Superior temporal gyrus (tissue), 1 donor: ENCODE results near the gene NCAPD2.
"Not testable (repeated sequence)": the region's sequence is repeated elsewhere in the genome, so short reads cannot be mapped to it uniquely, and the experiment has no call there.

Experiments used
- DNase-seq: peaks from one replicate; pipeline ENCODE4 v3.0.0-alpha.2; 2016; ENCODE audit errors: extremely low spot score

The NCAPD2 gene

DNA sequence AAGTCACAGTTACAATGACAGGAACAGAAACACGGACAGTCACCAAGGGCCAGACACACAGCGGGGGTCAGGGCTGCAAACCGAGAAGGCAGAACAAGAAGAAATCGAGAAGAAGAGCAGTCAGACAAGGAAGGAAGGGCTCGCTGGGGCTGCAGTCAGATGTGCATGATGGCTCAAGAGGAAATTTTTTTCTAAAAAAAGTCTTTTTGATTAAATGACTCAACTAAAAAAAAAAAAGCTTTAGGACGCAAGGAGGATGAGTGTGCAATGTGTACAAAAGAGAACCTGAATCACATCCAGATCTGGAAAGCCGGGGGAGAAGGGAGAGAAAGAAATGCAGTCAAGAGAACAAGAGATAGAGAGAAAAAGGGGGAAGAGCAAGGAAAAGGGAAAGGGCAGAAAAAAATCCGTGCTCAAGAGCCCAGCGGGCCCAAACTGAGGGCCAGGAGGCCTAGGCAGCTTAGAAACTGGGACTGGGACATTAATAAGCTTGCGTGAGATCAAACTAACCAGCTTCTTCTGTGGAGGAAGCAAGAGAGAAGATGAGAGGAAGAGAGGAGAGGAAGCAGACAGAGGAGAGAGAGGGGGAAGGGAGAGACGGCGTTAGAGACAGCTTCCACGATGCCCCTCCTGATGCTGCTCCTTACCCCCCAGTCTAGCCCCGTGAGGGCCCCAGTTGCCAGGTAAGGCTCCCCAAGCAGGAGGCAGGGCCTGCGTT lies 55.2 kb downstream of the NCAPD2 start:
- peak; percentile 64 for DNase-seq

DNA sequence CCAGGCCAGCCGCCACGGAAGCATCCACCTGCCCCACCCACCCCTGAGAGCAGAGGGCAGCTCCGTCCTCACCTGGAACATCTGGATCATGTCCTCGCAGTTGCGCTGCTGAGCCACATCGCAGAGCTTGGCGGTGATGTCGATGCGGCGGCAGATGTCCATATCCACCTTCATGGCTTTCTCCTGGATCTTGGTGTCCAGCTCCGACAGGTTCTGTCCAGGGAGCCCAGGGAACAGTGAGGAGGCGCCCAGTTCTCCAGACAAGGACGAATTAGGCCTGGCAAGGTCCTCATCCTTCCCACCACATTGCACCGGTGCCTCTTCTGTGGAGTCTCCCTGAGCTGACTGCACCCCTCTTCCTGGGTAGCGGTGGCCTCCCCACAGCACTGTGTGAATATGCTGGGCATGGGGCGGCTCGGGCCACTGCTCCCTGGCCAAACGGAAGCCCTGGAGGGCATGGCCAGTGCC lies 55.8 kb downstream of the NCAPD2 start:
- DNase-seq, result no peak

DNA sequence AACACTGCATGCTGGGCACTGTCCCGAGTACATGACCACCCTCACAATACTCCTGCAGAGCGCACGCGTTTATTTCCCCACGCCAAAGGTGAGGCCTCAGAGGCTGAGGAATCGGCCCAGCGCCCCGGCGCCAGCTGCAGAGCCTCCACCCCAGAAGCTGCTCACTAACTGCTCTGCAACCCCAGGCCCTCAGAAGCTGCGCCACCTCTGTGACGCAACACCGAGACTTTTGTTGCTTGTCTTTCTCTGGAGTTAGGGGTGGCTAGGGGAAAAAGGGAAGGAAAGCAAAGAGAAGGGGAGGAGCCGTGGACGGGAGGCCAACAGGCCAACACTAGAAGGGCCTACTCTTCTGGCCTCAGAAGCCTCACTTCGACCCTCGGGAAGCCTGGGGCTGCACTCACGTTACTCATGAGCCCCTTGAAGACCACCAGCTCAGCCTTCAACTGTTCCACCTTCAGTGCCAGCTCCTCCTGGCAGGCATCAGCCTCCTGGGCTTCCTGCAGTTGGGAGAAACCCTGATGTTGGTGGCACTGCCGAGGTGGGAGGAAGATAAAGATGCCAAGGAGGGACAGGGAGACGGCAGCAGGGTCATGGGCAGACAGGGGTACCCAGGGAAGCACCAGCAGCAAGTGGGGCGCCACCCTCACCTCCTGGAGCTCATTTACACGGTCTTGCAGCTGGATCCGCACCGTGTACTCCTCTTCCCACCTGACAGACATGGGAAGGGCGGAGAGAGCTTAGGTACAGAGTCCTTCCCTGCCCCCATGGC lies 56.6 kb downstream of the NCAPD2 start:
- DNase-seq, result no peak

DNA sequence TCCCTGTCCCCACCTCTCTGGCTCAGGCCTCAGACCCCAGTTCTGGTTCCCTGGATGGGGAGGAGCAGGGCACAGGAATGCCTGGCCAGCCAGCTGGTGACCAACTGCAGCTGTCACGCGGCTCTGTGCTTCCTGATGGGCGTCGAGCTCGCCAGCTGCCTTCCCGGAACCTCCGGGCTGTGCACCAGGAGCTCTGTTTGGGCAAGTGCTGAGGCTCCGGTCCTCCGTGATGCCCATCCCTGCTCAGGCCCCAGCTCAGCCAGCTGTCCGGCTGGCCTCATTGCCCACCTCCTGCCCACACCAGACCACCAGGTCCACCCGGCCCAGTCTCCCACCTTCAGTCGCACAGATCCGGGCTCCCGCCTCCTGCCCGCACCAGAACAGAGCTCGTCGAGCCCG lies 57.2 kb downstream of the NCAPD2 start:
- DNase-seq, result peak; percentile 59

DNA sequence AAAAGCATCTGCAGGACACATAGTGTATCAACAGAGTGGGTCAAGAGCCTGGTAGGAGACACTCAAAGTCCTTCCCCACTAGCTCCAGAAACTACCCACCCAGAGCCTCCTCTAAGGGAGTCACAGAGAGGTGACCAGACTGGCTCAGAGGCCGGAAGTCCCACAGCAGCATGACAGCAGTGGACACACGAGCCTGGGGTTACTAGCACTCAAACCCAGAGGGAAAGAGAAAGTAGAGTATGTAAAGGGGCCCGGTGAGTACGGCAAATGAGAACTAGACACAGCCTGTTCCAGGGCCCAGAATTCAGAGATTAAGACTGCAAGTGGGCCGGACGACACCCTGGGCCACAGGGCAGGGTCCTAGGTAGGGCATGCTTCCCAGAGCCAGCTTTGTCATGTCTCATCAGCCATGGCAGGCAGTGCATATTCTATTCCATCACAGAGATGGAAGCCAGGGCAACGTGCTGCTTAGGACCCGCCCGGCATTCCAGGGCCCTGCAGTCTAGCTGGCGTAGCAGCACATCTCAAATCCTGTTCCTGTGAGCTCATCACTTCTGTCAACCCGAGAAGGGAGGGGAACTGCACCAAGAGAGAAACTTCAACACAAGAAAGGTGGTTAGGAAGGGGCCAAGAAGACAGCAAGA lies 57.7 kb downstream of the NCAPD2 start:
- DNase-seq, result peak; percentile 50

DNA sequence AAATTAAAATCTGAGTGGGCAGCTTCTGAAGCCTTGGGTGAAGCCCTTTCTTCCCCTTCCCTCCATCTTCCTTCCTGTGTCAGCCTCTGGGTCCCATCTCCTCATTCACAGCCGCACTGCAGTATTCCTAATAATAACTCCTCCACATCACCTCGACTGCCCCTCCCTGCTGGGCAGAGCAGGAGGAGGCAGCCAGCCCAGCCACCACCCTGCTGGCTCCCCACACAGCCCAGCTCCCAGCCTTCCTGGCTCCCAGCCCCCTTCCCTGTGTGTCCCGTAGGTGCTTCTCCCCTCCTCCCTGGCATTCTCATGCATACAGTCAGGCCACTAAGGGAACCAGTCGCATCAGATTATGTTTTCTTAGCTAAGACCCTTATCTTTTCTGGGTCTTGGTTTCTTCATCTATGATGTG lies 58.2 kb downstream of the NCAPD2 start:
- no peak for DNase-seq

DNA sequence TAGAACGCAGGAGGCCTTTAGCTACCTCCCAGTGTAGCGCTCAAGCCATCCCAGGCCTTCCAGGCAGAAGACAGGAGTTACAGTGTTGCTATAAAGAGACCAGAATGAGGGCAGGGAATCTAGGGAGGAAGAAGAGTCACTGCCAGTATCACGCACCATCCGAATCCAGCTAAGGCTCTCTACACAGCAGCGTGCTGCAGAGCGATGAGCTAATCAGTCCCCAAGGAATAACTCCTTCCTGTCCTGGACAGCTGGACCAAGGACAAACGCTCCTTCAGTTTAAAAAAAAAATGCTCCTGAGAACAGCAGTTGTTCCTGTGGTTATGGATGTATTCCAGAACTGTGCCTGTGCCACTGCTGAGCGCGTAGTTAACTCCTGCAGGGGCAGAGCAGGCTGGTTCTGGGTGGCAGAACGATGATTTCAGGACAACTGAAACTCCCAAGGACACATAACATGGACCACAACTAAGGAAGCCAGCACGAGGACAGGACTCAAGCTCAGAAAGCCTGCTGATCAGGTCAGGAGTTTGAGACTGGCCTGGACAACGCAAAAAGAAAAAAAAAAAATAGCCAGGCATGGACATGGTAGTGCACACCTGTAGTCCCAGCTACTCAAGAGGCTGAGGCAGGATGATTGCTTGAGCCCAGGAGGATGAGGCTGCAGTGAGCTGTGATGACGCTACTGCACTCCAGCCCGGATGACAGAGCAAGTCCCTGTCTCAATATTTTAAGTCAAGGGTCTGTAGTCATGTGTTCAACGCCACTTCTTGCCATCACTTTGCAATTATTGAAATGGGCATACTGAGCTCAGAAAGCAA lies 59.4 kb downstream of the NCAPD2 start:
- DNase-seq, result peak; percentile 73

DNA sequence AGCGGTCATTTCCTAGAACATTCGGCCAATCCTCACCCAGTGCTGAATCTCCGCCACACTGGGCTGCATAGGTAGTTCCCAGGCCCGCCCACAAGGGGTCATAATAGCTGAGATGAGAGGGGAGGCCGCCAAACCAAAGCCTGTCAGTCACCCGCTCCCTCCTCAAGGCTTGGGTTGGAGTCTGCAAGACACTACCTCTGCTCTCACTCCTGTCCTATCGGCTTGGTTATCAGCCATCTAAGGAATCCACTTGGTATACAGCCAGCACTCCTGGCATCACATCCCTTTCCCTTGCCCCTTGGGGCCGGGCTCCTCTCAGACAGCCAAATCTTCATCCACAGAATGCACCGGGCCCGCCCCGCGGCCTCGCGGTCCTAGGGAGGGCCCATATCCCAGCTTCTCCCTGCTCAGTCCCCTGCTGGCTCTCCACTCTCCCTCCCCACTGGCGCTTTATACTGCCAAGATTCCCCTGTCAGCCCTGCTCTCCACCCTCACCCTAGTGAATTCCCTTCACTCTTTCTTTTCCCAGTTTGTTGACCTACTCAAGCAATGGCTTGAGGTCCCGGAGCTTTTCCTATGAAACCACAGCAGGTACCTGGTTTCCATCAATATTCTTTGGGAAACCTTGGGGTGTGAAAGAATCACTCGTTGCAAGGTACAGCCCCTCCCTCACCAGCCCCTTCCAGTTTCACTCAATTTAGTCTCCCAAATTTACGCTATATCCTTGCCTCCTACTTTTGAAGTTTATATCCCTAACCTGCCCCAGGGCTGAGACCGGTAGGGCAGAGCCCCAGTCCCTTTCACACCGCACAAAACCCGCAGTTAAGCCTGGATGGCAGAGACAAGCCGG lies 60.5 kb downstream of the NCAPD2 start:
- DNase-seq, result peak; percentile 74

DNA sequence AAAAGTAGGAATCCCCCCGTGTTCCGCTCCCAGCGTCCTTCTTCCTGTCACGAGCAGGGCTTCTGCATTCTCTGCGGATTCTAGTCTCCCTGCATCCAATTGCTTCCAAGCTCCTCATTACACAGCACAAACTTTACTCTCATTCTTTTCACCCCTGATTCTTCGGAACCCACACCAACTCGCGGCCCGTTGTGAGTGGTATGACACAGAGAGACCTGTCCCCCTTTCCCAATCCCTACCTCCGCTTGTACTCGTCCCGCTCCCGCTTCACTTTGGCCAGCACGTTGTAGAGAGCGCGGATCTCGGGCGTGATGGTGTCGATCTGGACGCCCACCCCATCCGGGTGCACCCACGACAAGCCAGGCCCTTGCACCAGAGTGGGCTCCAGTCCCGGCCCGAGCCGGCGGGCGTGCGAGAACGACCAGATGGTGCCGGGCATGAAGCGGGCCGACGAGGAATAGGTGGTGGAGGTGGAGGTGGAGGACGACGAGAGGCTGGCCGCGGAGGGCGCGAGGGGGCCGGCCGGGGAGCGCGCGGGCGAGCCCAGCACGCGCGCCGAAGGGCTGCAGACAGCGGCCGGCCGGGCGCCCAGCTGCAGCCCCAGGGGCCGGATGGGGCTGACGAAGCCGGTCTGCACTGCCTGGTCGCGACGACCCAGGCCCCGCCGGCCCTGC lies 61.3 kb downstream of the NCAPD2 start:
- no peak for DNase-seq

DNA sequence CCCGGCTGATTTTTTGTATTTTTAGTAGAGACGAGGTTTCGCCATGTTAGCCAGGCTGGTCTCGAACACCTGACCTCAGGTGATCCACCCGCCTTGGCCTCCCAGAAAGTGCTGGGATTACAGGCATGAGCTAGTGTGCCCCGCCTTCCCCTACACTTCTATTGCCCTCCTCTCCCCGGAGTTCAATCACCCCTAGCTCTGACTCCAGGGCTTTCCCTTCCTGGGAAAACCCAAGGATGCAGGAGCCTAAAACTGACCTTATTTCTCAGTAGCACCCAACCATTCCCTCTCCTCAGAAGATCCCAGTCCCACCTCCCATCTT lies 62.6 kb downstream of the NCAPD2 start:
- not testable (repeated sequence) for DNase-seq

DNA sequence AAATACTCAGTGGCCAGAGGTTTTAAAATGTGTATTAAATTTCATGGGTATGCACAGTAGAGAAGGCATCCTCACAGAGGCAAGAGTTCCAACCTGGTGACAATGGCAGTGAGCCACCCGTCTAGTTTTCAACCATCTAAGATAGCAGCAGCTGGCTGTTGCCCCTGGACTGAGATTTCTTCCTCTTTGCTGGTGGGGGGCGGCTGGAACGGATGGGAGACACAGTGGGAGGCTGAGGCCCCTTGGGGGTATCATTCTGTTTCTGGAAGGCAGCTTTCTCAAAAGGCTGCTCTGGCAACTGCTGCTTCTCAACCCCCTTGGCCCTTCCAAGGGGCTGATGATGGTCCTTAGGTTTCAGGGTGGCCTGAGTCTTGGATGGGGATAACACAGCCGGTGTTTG lies 63.0 kb downstream of the NCAPD2 start:
- no peak for DNase-seq

DNA sequence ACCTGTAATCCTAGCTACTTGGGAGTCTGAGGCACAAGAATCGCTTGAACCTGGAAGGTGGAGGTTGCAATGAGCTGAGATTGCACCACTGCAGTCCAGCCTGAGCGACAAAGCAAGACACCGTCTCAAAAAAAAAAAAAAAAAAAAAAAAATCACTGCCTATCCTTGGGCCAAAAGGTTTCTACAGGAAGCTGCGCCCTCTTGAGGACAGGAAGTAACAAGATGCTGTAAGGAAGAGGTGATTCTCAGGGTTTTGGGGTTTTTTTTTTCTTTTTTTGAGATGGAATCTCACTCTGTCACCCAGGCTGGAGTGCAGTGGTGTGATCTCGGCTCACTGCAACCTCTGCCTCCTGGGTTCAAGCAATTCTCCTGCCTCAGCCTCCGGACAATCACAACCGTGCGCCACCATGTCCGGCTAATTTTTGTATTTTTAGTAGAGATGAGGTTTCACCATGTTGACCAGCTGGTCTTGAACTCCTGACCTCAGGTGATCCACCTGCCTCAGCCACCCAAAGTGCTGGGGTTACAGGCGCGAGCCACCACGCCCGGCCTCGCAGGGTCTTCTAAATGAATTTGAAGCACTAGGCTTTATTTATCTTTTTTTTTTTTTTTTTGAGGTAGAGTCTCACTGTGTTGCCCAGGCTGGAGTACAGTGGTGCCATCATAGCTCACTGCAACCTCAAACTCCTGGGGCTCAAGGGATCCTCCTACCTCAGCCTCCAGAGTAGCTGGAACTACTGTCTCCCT lies 64.3 kb downstream of the NCAPD2 start:
- peak; percentile 51 for DNase-seq

DNA sequence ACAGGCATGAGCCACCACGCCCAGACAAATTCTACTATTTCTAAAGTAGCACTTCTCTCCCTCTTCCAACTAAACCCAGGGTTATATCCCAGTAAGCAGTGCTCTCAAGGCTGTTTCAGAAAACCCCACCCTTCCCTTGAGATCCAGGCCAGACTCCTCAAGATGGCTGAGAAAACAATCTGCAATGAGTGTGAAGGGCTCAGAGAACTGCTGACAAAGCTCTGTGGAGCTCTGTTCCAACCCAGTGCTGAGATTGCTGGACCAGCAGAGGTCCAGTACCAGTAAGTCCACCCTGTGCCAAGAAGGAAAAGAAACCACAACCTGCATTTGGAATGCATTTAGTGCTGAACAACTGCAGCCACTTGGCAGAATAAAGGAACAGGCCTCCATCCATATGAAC lies 65.6 kb downstream of the NCAPD2 start:
- DNase-seq, result no peak

DNA sequence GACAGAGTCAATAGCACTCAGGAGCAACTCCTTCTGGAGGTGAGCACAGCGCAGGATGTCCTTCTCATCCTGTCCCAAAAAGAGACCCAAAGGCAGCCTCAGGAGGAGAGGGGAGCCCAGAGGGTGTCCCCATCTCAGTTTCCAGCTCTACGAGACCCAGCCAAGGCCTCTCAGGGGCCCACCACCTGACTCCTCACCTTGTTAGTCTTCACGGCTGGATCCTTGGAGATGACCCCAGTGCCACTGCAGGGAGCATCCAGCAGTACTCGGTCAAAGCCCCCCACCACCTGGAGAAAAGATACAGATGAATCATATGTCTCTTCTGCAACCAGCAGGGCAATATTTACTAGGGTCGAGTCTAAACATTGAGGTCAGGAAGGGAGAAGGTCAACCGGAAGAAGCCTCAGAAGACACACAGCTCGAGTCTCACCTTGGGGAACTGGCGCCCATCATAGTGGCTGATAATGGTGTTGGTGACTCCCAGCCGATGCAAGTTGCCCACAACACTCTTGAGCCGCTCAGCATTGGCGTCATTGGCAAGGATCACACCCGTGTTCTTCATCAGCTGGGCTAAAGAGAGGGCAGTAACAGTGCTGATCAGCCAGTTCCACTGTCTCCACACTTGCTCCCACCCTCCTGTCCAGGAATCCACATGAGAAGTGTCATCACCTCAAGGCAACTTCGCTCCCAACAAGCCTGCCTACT lies 66.8 kb downstream of the NCAPD2 start:
- no peak for DNase-seq

DNA sequence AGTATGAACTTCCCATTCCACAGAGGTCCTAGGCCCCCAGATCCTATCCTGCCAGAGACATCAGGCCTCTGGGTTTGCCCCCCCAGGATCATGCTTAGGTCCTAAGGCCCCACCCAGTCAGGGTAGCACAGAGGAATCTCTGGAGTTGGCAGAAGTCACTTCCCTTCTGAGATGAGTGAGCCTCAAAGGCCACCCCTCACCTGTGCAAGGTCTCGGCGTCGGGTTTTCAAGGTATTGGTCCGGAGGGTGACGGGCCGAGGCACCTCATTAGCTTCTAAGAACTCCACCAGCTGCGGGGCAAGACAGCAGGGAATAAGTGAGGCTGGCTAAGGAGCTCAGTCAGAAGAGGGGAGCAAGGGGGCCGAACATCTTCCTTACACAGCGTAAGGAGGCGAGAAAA lies 69.0 kb downstream of the NCAPD2 start:
- no peak for DNase-seq

DNA sequence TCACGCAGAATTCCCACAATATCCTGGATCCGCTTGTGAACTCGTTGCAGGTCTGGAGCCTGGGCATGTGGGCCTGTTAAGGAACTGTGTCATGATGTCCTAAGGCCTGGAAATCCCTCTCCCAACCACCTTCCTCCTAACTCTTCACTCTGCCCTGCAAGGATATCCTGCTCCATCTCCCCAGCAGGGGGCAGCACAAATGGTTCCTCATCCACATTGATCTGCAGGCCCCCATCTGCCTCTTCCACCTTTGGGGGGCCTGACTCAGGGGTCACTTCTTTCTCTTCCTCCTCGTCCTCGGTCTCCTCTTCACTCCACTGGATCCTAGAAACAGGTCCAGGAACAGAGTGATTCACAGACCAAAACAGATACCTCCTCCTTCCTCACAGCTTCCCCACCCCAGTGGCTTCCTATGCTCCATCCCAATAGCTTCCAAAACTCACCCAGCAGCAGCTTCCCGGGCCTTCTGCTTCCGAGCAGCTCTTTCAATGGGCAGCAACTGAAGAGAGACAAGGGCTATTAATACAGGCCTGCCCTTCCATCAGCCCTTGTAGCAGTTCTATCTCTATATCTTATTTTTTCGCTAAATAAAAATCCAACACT lies 69.6 kb downstream of the NCAPD2 start:
- DNase-seq, result peak; percentile 68

DNA sequence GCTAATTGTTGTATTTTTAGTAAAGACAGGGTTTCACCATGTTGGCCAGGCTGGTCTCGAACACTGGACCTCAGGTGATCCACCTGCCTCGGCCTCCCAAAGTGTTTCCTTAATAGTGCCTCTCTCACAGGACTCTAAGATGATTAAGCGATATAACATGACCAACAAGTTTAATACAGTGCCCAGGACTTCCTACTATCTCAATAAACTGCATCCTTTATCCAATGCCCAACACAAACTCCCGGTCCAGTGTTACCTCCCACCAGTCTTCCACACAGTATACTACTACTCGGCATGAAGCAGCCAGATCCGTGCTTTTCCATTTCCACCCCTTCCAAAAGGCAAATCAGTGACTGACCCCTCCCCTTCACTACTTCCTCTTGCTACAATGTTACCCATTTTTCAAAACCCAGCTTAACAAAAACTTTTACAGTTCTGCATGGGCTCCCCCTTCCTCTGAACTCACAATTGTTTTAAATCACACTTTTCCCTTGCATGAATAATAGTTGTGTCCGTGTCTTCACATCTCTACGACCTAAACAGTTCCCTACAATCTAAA lies 73.3 kb downstream of the NCAPD2 start:
- no peak for DNase-seq

DNA sequence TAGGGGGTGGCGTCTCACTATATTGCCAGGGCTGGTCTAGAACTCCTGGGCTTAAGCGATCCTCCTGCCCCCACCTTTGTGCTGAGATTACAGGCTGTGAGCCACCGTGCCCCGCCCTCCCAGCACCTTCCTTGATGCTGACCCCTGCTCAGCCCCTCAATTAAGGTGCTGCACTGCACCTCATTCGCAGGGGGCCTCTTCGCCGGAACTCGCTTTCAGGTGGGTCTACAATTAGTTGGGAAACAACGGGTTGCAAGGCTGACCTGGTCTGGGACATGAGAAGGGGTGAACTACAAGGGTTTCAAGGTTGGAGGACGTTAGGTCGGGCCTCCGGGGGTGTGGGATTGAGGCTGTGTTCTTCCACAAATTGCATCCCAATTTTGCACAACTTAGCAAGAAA lies 75.4 kb downstream of the NCAPD2 start:
- no peak for DNase-seq
